Measurements from ENCODE around the gene TULP4.

DNA sequence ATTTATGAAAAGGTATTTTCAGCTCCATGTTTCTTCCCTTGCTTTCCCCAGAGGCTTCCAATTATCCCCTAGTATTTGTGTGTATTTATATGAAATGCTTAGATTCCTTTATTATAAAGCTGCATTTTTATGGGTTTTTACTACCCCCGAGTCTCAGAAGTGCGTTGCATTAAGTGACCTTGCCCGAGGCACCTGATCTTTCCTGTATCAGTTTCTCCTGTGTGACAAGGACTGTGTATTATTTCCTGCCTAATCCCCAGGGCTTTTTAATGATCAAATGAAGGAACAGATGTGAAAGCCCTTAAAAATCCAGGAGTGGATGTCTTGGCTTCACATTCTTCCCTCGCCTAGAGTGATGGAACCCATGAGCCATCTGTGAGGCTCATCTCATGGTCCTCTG is 118.8 kb downstream of the TULP4 start:
- TF ChIP-seq, protein P1, sequence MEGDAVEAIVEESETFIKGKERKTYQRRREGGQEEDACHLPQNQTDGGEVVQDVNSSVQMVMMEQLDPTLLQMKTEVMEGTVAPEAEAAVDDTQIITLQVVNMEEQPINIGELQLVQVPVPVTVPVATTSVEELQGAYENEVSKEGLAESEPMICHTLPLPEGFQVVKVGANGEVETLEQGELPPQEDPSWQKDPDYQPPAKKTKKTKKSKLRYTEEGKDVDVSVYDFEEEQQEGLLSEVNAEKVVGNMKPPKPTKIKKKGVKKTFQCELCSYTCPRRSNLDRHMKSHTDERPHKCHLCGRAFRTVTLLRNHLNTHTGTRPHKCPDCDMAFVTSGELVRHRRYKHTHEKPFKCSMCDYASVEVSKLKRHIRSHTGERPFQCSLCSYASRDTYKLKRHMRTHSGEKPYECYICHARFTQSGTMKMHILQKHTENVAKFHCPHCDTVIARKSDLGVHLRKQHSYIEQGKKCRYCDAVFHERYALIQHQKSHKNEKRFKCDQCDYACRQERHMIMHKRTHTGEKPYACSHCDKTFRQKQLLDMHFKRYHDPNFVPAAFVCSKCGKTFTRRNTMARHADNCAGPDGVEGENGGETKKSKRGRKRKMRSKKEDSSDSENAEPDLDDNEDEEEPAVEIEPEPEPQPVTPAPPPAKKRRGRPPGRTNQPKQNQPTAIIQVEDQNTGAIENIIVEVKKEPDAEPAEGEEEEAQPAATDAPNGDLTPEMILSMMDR (IDR thresholded peaks at IDR 0.05 in 4 of 5, conservative IDR thresholded peaks at IDR 0.05 in 1 of 5): no peak
- no peak for TF ChIP-seq POLR2A (IDR thresholded peaks at IDR 0.05)

Data from gastrocnemius medialis (tissue), 4 donors.